PC-9 (cell line): ENCODE results near the gene RBM26.

Source experiments
- CTCF ChIP-seq: fragments of 200-600 bp; sonication (generic); conservative IDR thresholded peaks from 2 replicates; pipeline ENCODE4 v1.6.1; 2017; ENCODE audit warnings: mixed run types, antibody characterized with exemption, mild to moderate bottlenecking, moderate library complexity
- EZH2 ChIP-seq: fragments of 200-600 bp; sonication (generic); IDR thresholded peaks from 2 replicates; pipeline ENCODE4 v1.8.0; 2017; ENCODE audit warnings: antibody characterized with exemption, low read depth

DNA sequence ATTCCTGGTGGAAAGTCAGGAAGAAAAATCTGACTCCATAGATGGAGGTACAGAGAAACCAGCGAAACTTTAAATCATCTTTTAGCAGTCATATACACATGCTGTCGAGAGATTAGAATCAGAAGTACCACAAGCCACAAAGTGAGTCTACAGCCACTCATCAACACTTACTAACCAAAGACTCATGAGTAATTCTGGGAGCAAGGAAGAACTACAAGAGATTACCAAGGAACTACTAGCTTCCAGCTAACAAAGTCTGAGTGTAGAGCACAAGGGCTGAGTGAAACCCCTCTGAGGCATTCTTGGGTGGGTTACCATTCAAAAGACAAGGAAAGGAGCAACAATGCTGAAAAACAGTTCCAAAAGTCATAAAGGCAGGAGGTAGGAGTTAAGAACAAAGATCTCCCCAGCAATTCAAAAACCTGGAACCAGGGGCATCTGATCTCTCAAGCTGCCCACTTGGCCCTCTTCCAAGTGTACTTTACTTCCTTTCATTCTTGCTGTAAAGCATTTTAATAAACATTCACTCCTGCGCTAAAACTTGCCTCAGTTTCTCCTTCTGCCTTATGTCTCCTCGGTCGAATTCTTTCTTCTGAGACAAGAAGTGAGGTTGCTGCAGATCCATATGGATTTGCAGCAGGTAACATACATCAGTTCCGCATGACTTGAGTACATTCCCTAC is 13.0 kb downstream of the RBM26 start:
- TF ChIP-seq CTCF (no peak), EZH2 (no peak)
